OCI-LY3 (cell line): ENCODE measurements around the gene GNAQ.

ENCODE experiments used
- H2AFZ ChIP-seq: fragments of 200-600, 300-600 bp; shearing (Covaris generic); 2 replicates; pipeline ENCODE4 v1.6.0; 2014; ENCODE audit warnings: antibody characterized with exemption, low read depth, low read length
- H3K27ac ChIP-seq: fragments of 200-600, 300-600 bp; sonication (generic); 2 replicates; pipeline ENCODE4 v1.5.1; 2014; ENCODE audit warnings: mild to moderate bottlenecking, low read length, moderate library complexity, mixed read lengths
- H3K27me3 ChIP-seq: fragments of 200-600, 300-600 bp; sonication (generic); 2 replicates; pipeline ENCODE4 v1.6.1; 2014; ENCODE audit warnings: low read depth, low read length, mixed read lengths
- H3K36me3 ChIP-seq: fragments of 200-600, 300-600 bp; sonication (generic); replicated peaks from 2 replicates; pipeline ENCODE3; 2014; ENCODE audit warnings: low read depth, low read length, mixed read lengths
- H3K4me1 ChIP-seq: fragments of 300-600, 200-600 bp; sonication (generic); 2 replicates; pipeline ENCODE4 v1.6.1; 2014; ENCODE audit warnings: low read length, mixed read lengths
- H3K4me2 ChIP-seq: fragments of 200-600, 300-600 bp; sonication (generic); 2 replicates; pipeline ENCODE4 v1.6.1; 2014; ENCODE audit warnings: low read length, mixed read lengths
- H3K4me3 ChIP-seq: fragments of 300-600, 200-600 bp; sonication (generic); 2 replicates; pipeline ENCODE4 v1.5.1; 2014; ENCODE audit warnings: antibody characterized with exemption, mild to moderate bottlenecking, low read length, moderate library complexity
- H3K79me2 ChIP-seq: fragments of 300-600, 200-600 bp; shearing (Covaris generic); 2 replicates; pipeline ENCODE4 v1.6.1; 2014; ENCODE audit warnings: mild to moderate bottlenecking, low read length, mixed read lengths
- H3K9ac ChIP-seq: fragments of 300-600, 200-600 bp; shearing (Covaris generic); 2 replicates; pipeline ENCODE4 v1.6.0; 2014; ENCODE audit warnings: mild to moderate bottlenecking, low read length, moderate library complexity
- H3K9me3 ChIP-seq: fragments of 200-600, 300-600 bp; shearing (Covaris generic); 2 replicates; pipeline ENCODE4 v1.6.1; 2014; ENCODE audit warnings: low read length, mixed read lengths; ENCODE audit not compliant: insufficient read depth
- H4K20me1 ChIP-seq: fragments of 200-600, 300-600 bp; sonication (generic); 2 replicates; pipeline ENCODE4 v1.6.1; 2016; ENCODE audit warnings: low read length, mixed read lengths; ENCODE audit not compliant: insufficient read depth
- CTCF ChIP-seq: fragments of 200-600, 300-600 bp; sonication (generic); IDR thresholded peaks from 2 replicates; pipeline ENCODE4 v1.5.1; 2014; ENCODE audit warnings: antibody characterized with exemption, low read length, low read depth
- EZH2phosphoT487 ChIP-seq: fragments of 200-600 bp; shearing (Covaris generic); IDR thresholded peaks from 2 replicates; pipeline ENCODE4 v1.6.1; 2018; ENCODE audit warnings: antibody characterized with exemption, mixed run types, low read depth

Gene GNAQ

GRCh38 chr9:77772646-77773045, 259.0 kb downstream of the GNAQ start:
- Histone ChIP-seq H3K27ac (no peak overlapping the region), H3K9me3 (no peaks in the 10 kb centered on the region), H3K4me1 (no peaks in the 10 kb centered on the region), H3K9ac (no peak overlapping the region), H3K4me3 (no peak overlapping the region), H4K20me1 (no peaks in the 10 kb centered on the region), H3K79me2 (no peaks in the 10 kb centered on the region), H3K36me3 (no peaks in the 10 kb centered on the region), H3K27me3 (no peaks in the 10 kb centered on the region), H2AFZ (no peak overlapping the region), H3K4me2 (no peak overlapping the region)
- TF ChIP-seq EZH2phosphoT487 (no peak), CTCF (no peak)

GRCh38 chr9:77771171-77771570, 260.4 kb downstream of the GNAQ start:
- H2AFZ ChIP-seq, result no peak overlapping the region
- no peaks in the 10 kb centered on the region for H3K79me2 ChIP-seq
- H3K36me3 ChIP-seq, result no peaks in the 10 kb centered on the region
- TF ChIP-seq EZH2phosphoT487 (no peak), CTCF (no peak)
- H3K4me2 ChIP-seq, result no peak overlapping the region
- H3K27ac ChIP-seq, result no peak overlapping the region
- no peaks in the 10 kb centered on the region for H3K27me3 ChIP-seq
- no peaks in the 10 kb centered on the region for H3K9me3 ChIP-seq
- H4K20me1 ChIP-seq, result no peaks in the 10 kb centered on the region
- no peak overlapping the region for H3K9ac ChIP-seq
- H3K4me1 ChIP-seq, result no peaks in the 10 kb centered on the region
- no peak overlapping the region for H3K4me3 ChIP-seq

GRCh38 chr9:77770340-77770739, 261.3 kb downstream of the GNAQ start:
- Histone ChIP-seq H3K36me3 (no peaks in the 10 kb centered on the region), H3K4me3 (no peak overlapping the region), H3K4me2 (no peak overlapping the region), H2AFZ (no peak overlapping the region), H4K20me1 (no peaks in the 10 kb centered on the region), H3K27ac (no peak overlapping the region), H3K79me2 (no peaks in the 10 kb centered on the region), H3K9ac (no peak overlapping the region), H3K9me3 (no peaks in the 10 kb centered on the region), H3K27me3 (no peaks in the 10 kb centered on the region), H3K4me1 (no peaks in the 10 kb centered on the region)
- TF ChIP-seq EZH2phosphoT487 (no peak), CTCF (no peak)

- H3K27ac ChIP-seq, result no peak overlapping the region
- no peaks in the 10 kb centered on the region for H3K27me3 ChIP-seq
- no peaks in the 10 kb centered on the region for H4K20me1 ChIP-seq
- H3K9me3 ChIP-seq, result no peaks in the 10 kb centered on the region
- no peaks in the 10 kb centered on the region for H3K4me1 ChIP-seq
- H3K36me3 ChIP-seq, result no peaks in the 10 kb centered on the region
- no peak overlapping the region for H2AFZ ChIP-seq
- no peak overlapping the region for H3K4me2 ChIP-seq
- H3K79me2 ChIP-seq, result no peaks in the 10 kb centered on the region
- H3K9ac ChIP-seq, result no peak overlapping the region
- TF ChIP-seq EZH2phosphoT487 (no peak), CTCF (no peak)
- H3K4me3 ChIP-seq, result no peak overlapping the region
Measured at GRCh38 chr9:77769246-77769645, 262.4 kb downstream of the GNAQ start.
